ENCODE results near the gene LY6G6F.

- no peak for TF ChIP-seq REST (IDR thresholded peaks at IDR 0.05; ENCODE audit: insufficient read depth in 1 of 2, low read depth in 2 of 2, low read length in 2 of 2)
- no peak for TF ChIP-seq POLR2AphosphoS5 (IDR thresholded peaks at IDR 0.05; ENCODE audit: low read depth, low read length)
- TF ChIP-seq TAF1 (IDR thresholded peaks at IDR 0.05; ENCODE audit: borderline replicate concordance, insufficient read depth, low read length) = no peak
- TF ChIP-seq SIN3A (IDR thresholded peaks at IDR 0.05; ENCODE audit: borderline replicate concordance, insufficient read depth, low read length) = no peak
These were observed 4.0 kb downstream of the LY6G6F start for GRCh38 chr6:31710523-31711219.
